Neural progenitor cell (in vitro differentiated cells): ENCODE results near the gene TAAR1. TPM values are rescaled to one million over a fixed set of nuclear protein-coding genes. Genes with fewer than 3 reads are reported as not detected.

Source experiments
- DNase-seq: peaks from one replicate; pipeline ENCODE4 v3.0.0-alpha.2; 2016; ENCODE audit warnings: low spot score
- H2AFZ ChIP-seq: fragments of 200-600 bp; sonication (generic); replicated peaks from 2 replicates; pipeline ENCODE4 v1.6.1; 2016; ENCODE audit warnings: antibody characterized with exemption
- H3F3A ChIP-seq: fragments of 200-600 bp; sonication (generic); 2 replicates; pipeline ENCODE4 v1.6.1; 2016; ENCODE audit warnings: antibody characterized with exemption, low read depth
- H3K27ac ChIP-seq: fragments of 200-600 bp; sonication (generic); 2 replicates; pipeline ENCODE4 v1.5.1; 2016; ENCODE audit warnings: mild to moderate bottlenecking
- H3K27me3 ChIP-seq: fragments of 200-600 bp; sonication (generic); 2 replicates; pipeline ENCODE4 v1.6.1; 2016; ENCODE audit warnings: mild to moderate bottlenecking, moderate library complexity
- H3K36me3 ChIP-seq: fragments of 200-600 bp; sonication (generic); 2 replicates; pipeline ENCODE4 v1.5.1; 2016
- H3K4me1 ChIP-seq: fragments of 200-600 bp; sonication (generic); 2 replicates; pipeline ENCODE4 v1.6.1; 2016; ENCODE audit warnings: mixed run types
- H3K4me2 ChIP-seq: fragments of 200-600 bp; sonication (generic); 2 replicates; pipeline ENCODE4 v1.6.1; 2016
- H3K4me3 ChIP-seq: fragments of 200-600 bp; sonication (generic); 2 replicates; pipeline ENCODE4 v1.5.1; 2016
- H3K79me2 ChIP-seq: fragments of 200-600 bp; sonication (generic); 2 replicates; pipeline ENCODE4 v1.6.1; 2016; ENCODE audit warnings: low read depth
- H3K9ac ChIP-seq: fragments of 200-600 bp; sonication (generic); 2 replicates; pipeline ENCODE4 v1.6.1; 2016
- H3K9me3 ChIP-seq: fragments of 200-600 bp; sonication (generic); 2 replicates; pipeline ENCODE4 v1.5.1; 2016; ENCODE audit warnings: low read depth
- H4K20me1 ChIP-seq: fragments of 200-600 bp; sonication (generic); 2 replicates; pipeline ENCODE4 v1.6.1; 2016; ENCODE audit warnings: low read depth
- H3K27ac Mint-ChIP-seq: 3 replicates; pipeline ENCODE4 v1.8.0; 2021; ENCODE audit warnings: mixed read lengths
- H3K27me3 Mint-ChIP-seq: 2 replicates; pipeline ENCODE4 v1.8.0; 2022; ENCODE audit warnings: low read depth, mild to moderate bottlenecking, inconsistent platforms, moderate library complexity, mixed read lengths; ENCODE audit not compliant: insufficient read depth
- H3K36me3 Mint-ChIP-seq: 3 replicates; pipeline ENCODE4 v1.8.0; 2021; ENCODE audit warnings: mixed read lengths
- H3K4me1 Mint-ChIP-seq: 3 replicates; pipeline ENCODE4 v1.8.0; 2021; ENCODE audit warnings: mixed read lengths
- H3K4me3 Mint-ChIP-seq: 3 replicates; pipeline ENCODE4 v1.8.0; 2021; ENCODE audit warnings: mild to moderate bottlenecking, moderate library complexity, mixed read lengths
- H3K9me3 Mint-ChIP-seq: 3 replicates; pipeline ENCODE4 v1.8.0; 2020; ENCODE audit warnings: mixed read lengths
- EZH2 ChIP-seq: fragments of 200-600 bp; sonication (generic); IDR thresholded peaks from 2 replicates; pipeline ENCODE4 v1.6.1; 2017; ENCODE audit warnings: antibody characterized with exemption, mild to moderate bottlenecking, moderate library complexity
- EZH2phosphoT487 ChIP-seq: fragments of 200-600 bp; sonication (generic); IDR thresholded peaks from 2 replicates; pipeline ENCODE4 v1.6.1; 2017; ENCODE audit warnings: antibody characterized with exemption
- total RNA-seq: library from RNA; depleted of rRNA; stranded (reverse); fragments of >200 nt; gene quantifications from 2 replicates; pipeline ENCODE4 v1.2.3, GENCODE V29; 2015; ENCODE audit warnings: low replicate concordance
- TF ChIP-seq, protein P1 (sequence below): fragments of 200-600 bp; sonication (generic); IDR thresholded peaks from 2 replicates; pipeline ENCODE4 v1.5.1; 2017; ENCODE audit warnings: antibody characterized with exemption, mild to moderate bottlenecking

Gene TAAR1
- total RNA-seq, 1 donor from 2014 or later, result not detected

DNA sequence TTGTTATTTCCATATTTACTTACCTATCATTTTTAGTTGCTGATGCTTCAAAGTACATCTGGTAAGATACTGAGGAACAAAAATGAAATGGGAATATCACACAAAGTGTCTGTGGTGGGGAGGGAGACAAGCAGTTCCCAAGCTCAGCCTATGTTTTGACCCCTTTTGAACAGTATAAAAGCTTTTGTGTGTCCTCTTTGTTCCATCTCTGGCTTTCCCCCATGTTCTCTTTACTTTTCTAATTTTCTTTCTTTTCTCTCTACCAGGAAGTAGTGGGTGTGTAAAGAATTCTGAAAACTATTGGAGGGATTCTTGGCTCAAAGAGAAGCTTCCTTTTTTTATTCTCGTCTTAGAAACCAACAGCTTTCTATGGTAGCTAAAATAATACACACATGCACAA is 42.3 kb downstream of the TAAR1 start:
- no peaks in the 10 kb centered on the region for H3K36me3 ChIP-seq
- no peaks in the 10 kb centered on the region for H3K27me3 ChIP-seq
- Mint-ChIP-seq H3K4me3 (no peak overlapping the region), H3K9me3 (no peaks in the 10 kb centered on the region), H3K27me3 (no peaks in the 10 kb centered on the region), H3K36me3 (no peaks in the 10 kb centered on the region), H3K27ac (peak overlapping the region; percentile 50), H3K4me1 (peaks cover 10% of the 10 kb centered on the region)
- H3K9me3 ChIP-seq, result no peaks in the 10 kb centered on the region
- TF ChIP-seq EZH2 (no peak), EZH2phosphoT487 (no peak)
- TF ChIP-seq, protein P1, sequence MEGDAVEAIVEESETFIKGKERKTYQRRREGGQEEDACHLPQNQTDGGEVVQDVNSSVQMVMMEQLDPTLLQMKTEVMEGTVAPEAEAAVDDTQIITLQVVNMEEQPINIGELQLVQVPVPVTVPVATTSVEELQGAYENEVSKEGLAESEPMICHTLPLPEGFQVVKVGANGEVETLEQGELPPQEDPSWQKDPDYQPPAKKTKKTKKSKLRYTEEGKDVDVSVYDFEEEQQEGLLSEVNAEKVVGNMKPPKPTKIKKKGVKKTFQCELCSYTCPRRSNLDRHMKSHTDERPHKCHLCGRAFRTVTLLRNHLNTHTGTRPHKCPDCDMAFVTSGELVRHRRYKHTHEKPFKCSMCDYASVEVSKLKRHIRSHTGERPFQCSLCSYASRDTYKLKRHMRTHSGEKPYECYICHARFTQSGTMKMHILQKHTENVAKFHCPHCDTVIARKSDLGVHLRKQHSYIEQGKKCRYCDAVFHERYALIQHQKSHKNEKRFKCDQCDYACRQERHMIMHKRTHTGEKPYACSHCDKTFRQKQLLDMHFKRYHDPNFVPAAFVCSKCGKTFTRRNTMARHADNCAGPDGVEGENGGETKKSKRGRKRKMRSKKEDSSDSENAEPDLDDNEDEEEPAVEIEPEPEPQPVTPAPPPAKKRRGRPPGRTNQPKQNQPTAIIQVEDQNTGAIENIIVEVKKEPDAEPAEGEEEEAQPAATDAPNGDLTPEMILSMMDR, result no peak
- H3K4me1 ChIP-seq, result peaks cover 11% of the 10 kb centered on the region
- no peak overlapping the region for H3K27ac ChIP-seq
- H3K79me2 ChIP-seq, result no peaks in the 10 kb centered on the region
- H3K4me2 ChIP-seq, result peak overlapping the region; percentile 27
- H3K4me3 ChIP-seq, result no peak overlapping the region
- no peak for DNase-seq
- H3K9ac ChIP-seq, result no peak overlapping the region
- no peaks in the 10 kb centered on the region for H4K20me1 ChIP-seq
- H3F3A ChIP-seq, result no peaks in the 10 kb centered on the region
- H2AFZ ChIP-seq, result peak overlapping the region; percentile 35

DNA sequence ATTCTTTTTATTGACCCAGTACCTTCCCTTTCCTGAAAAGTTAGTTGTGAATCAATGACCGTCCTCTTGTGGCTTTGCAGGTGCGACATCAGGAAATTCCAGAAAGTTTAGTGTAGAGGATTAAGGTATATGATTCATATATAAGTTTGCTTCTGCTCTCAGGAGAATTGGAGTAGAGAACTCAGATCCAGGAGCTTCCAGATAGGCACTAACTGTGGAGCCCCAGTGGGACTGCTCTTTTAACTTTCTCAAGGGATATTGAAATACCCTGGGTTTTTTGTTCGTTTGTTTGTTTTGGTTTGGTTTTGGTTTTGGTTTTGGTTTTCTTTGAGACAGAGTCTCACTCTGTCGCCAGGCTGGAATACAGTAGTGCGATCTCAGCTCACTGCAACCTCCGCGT is 44.4 kb downstream of the TAAR1 start:
- no peak overlapping the region for H3K27ac Mint-ChIP-seq
- Histone ChIP-seq H3K4me1 (peaks cover 11% of the 10 kb centered on the region), H3K4me2 (no peak overlapping the region), H3K9ac (no peak overlapping the region), H3K27ac (no peak overlapping the region), H4K20me1 (no peaks in the 10 kb centered on the region), H2AFZ (no peak overlapping the region), H3K36me3 (no peaks in the 10 kb centered on the region), H3K79me2 (no peaks in the 10 kb centered on the region), H3K9me3 (no peaks in the 10 kb centered on the region), H3K27me3 (no peaks in the 10 kb centered on the region), H3K4me3 (no peak overlapping the region), H3F3A (no peaks in the 10 kb centered on the region)
- H3K27me3 Mint-ChIP-seq, result no peaks in the 10 kb centered on the region
- no peak overlapping the region for H3K4me3 Mint-ChIP-seq
- H3K4me1 Mint-ChIP-seq, result peaks cover 14% of the 10 kb centered on the region
- TF ChIP-seq, protein P1, result no peak
- no peak for TF ChIP-seq EZH2phosphoT487
- H3K36me3 Mint-ChIP-seq, result no peaks in the 10 kb centered on the region
- DNase-seq, result no peak
- H3K9me3 Mint-ChIP-seq, result no peaks in the 10 kb centered on the region

DNA sequence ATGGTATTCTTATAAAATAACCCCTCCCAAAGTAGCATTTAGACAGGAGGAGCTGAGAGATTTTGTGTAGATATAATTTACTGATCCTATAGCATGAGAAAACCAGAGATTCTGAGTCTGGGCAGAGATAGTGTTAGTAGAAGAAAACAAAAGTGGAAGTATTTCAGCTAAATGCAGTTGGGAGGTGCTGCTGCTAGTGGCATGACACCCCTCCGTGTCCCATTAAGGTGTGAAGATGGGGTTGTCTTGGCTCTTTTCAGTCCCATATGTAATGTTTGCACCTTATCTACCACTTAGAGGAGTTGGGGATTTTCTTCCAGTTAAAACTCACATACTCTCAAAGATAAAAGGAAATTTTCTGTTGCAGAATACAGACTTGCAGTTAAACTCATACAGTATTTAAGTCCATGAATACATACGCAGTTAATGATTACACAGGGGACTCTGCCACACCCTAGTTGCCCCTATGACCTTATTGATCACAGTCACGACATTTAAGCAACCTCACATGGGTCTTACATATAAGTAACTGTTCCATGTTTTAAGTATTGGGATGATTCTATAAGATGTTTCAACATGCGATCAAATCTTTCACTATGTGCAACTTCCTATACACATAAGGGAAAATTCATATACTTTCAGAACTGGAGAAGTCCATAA is 46.4 kb downstream of the TAAR1 start:
- no peaks in the 10 kb centered on the region for H4K20me1 ChIP-seq
- Mint-ChIP-seq H3K36me3 (no peaks in the 10 kb centered on the region), H3K9me3 (no peaks in the 10 kb centered on the region), H3K4me3 (no peak overlapping the region), H3K27ac (no peak overlapping the region), H3K27me3 (no peaks in the 10 kb centered on the region), H3K4me1 (peaks cover 27% of the 10 kb centered on the region)
- no peak overlapping the region for H3K27ac ChIP-seq
- DNase-seq, result no peak
- TF ChIP-seq EZH2 (no peak), EZH2phosphoT487 (no peak)
- TF ChIP-seq, protein P1, result no peak
- peaks cover 11% of the 10 kb centered on the region for H3K4me1 ChIP-seq
- H3K4me3 ChIP-seq, result no peak overlapping the region
- H2AFZ ChIP-seq, result no peak overlapping the region
- no peaks in the 10 kb centered on the region for H3K27me3 ChIP-seq
- H3K9me3 ChIP-seq, result no peaks in the 10 kb centered on the region
- H3K36me3 ChIP-seq, result no peaks in the 10 kb centered on the region
- H3K4me2 ChIP-seq, result no peak overlapping the region
- H3F3A ChIP-seq, result no peaks in the 10 kb centered on the region
- H3K9ac ChIP-seq, result no peak overlapping the region
- H3K79me2 ChIP-seq, result no peaks in the 10 kb centered on the region
